ENCODE measurements around the gene MLLT6. TPM values are rescaled to one million over a fixed set of nuclear protein-coding genes. Genes with fewer than 3 reads are reported as not detected.

The MLLT6 gene
- total and polyA plus RNA-seq, 2 of the 13 experiments (the other 11 are each of a cell fraction or from before 2014, with no cell fraction given) = 50.7 to 69.5 TPM

DNA sequence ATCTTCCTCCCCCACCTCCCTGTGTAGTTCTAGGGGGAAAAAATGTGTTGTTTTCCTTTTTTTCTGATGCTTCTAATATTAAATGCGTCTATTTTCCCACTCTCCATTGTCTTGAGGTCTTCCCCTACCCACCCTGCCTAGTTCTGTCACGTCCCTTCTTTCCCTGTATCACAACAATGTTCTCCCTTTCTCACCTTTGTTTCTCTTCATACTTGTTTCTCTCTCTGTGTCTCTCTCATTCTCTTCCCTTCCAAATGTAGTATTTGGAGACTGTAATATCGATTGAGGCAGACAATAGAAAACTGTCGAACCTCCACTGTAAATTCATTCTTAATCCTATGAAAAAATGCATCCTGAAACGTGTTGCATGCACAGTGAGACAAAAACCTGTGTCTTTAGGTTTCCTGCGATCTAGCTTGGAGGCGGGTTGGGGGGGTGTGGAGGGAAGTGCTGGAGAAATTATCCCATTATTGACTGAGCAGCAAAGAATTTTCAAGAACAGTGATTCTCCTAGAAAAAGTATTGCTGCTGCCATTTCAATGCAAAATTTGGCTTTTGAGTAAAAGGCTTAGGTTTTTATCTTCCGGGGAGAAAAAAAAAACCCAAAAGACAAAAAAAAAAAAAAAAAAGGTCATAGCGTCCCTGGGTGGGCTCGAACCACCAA, 46.2 kb downstream of the MLLT6 start (continued):
- TF ChIP-seq ATF1 (CRISPR knock-in tag; IDR thresholded peaks at IDR 0.05) (peak; percentile 38; the same call in 1 of the 2 replicates), ZNF552 (CRISPR knock-in tag; IDR thresholded peaks at IDR 0.05; ENCODE audit: borderline replicate concordance) (no peak; the same call in 1 of the 2 replicates), KMT2A (CRISPR knock-in tag; IDR thresholded peaks at IDR 0.05) (no peak), ZNF260 (CRISPR knock-in tag; IDR thresholded peaks at IDR 0.05; ENCODE audit: borderline replicate concordance, low read depth) (no peak), EEA1 (CRISPR knock-in tag; IDR thresholded peaks at IDR 0.05; ENCODE audit: borderline replicate concordance) (no peak), ZNF816 (CRISPR knock-in tag; IDR thresholded peaks at IDR 0.05; ENCODE audit: borderline replicate concordance) (no peak), NR3C1 (CRISPR knock-in tag; IDR thresholded peaks at IDR 0.05) (no peak), NCOR1 (IDR thresholded peaks at IDR 0.05; ENCODE audit: borderline replicate concordance, low read length) (peak; percentile 72; the same call in 1 of the 2 replicates), NFE2L2 (IDR thresholded peaks at IDR 0.05; ENCODE audit: low read length) (0 out of 2 replicates have a peak, but pooled peaks have one; percentile 4), ZSCAN20 (CRISPR knock-in tag; IDR thresholded peaks at IDR 0.05; ENCODE audit: borderline replicate concordance) (no peak), YEATS2 (CRISPR knock-in tag; IDR thresholded peaks at IDR 0.05; ENCODE audit: borderline replicate concordance) (no peak), TEAD2 (CRISPR knock-in tag; IDR thresholded peaks at IDR 0.05) (no peak), ZNF747 (CRISPR knock-in tag; IDR thresholded peaks at IDR 0.05; ENCODE audit: borderline replicate concordance) (no peak)
- TF ChIP-seq, protein P1, sequence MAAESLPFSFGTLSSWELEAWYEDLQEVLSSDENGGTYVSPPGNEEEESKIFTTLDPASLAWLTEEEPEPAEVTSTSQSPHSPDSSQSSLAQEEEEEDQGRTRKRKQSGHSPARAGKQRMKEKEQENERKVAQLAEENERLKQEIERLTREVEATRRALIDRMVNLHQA (CRISPR knock-in tag; IDR thresholded peaks at IDR 0.05) = no peak
- TF ChIP-seq, protein P2, sequence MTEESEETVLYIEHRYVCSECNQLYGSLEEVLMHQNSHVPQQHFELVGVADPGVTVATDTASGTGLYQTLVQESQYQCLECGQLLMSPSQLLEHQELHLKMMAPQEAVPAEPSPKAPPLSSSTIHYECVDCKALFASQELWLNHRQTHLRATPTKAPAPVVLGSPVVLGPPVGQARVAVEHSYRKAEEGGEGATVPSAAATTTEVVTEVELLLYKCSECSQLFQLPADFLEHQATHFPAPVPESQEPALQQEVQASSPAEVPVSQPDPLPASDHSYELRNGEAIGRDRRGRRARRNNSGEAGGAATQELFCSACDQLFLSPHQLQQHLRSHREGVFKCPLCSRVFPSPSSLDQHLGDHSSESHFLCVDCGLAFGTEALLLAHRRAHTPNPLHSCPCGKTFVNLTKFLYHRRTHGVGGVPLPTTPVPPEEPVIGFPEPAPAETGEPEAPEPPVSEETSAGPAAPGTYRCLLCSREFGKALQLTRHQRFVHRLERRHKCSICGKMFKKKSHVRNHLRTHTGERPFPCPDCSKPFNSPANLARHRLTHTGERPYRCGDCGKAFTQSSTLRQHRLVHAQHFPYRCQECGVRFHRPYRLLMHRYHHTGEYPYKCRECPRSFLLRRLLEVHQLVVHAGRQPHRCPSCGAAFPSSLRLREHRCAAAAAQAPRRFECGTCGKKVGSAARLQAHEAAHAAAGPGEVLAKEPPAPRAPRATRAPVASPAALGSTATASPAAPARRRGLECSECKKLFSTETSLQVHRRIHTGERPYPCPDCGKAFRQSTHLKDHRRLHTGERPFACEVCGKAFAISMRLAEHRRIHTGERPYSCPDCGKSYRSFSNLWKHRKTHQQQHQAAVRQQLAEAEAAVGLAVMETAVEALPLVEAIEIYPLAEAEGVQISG (CRISPR knock-in tag; IDR thresholded peaks at IDR 0.05) = no peak
- TF ChIP-seq, protein P3, sequence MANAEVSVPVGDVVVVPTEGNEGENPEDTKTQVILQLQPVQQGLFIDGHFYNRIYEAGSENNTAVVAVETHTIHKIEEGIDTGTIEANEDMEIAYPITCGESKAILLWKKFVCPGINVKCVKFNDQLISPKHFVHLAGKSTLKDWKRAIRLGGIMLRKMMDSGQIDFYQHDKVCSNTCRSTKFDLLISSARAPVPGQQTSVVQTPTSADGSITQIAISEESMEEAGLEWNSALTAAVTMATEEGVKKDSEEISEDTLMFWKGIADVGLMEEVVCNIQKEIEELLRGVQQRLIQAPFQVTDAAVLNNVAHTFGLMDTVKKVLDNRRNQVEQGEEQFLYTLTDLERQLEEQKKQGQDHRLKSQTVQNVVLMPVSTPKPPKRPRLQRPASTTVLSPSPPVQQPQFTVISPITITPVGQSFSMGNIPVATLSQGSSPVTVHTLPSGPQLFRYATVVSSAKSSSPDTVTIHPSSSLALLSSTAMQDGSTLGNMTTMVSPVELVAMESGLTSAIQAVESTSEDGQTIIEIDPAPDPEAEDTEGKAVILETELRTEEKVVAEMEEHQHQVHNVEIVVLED (CRISPR knock-in tag; IDR thresholded peaks at IDR 0.05; ENCODE audit: borderline replicate concordance) = no peak
- TF ChIP-seq, protein P4, sequence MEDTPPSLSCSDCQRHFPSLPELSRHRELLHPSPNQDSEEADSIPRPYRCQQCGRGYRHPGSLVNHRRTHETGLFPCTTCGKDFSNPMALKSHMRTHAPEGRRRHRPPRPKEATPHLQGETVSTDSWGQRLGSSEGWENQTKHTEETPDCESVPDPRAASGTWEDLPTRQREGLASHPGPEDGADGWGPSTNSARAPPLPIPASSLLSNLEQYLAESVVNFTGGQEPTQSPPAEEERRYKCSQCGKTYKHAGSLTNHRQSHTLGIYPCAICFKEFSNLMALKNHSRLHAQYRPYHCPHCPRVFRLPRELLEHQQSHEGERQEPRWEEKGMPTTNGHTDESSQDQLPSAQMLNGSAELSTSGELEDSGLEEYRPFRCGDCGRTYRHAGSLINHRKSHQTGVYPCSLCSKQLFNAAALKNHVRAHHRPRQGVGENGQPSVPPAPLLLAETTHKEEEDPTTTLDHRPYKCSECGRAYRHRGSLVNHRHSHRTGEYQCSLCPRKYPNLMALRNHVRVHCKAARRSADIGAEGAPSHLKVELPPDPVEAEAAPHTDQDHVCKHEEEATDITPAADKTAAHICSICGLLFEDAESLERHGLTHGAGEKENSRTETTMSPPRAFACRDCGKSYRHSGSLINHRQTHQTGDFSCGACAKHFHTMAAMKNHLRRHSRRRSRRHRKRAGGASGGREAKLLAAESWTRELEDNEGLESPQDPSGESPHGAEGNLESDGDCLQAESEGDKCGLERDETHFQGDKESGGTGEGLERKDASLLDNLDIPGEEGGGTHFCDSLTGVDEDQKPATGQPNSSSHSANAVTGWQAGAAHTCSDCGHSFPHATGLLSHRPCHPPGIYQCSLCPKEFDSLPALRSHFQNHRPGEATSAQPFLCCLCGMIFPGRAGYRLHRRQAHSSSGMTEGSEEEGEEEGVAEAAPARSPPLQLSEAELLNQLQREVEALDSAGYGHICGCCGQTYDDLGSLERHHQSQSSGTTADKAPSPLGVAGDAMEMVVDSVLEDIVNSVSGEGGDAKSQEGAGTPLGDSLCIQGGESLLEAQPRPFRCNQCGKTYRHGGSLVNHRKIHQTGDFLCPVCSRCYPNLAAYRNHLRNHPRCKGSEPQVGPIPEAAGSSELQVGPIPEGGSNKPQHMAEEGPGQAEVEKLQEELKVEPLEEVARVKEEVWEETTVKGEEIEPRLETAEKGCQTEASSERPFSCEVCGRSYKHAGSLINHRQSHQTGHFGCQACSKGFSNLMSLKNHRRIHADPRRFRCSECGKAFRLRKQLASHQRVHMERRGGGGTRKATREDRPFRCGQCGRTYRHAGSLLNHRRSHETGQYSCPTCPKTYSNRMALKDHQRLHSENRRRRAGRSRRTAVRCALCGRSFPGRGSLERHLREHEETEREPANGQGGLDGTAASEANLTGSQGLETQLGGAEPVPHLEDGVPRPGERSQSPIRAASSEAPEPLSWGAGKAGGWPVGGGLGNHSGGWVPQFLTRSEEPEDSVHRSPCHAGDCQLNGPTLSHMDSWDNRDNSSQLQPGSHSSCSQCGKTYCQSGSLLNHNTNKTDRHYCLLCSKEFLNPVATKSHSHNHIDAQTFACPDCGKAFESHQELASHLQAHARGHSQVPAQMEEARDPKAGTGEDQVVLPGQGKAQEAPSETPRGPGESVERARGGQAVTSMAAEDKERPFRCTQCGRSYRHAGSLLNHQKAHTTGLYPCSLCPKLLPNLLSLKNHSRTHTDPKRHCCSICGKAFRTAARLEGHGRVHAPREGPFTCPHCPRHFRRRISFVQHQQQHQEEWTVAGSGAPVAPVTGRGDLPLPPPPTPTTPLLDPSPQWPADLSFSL (CRISPR knock-in tag; IDR thresholded peaks at IDR 0.05) = no peak

All from HepG2 (cell line).